Smooth muscle cell (in vitro differentiated cells): ENCODE measurements around the gene RFX6. TPM values are rescaled to one million over a fixed set of nuclear protein-coding genes. Genes with fewer than 3 reads are reported as not detected.
A peak's percentile ranks its signal among the peaks of the same experiment; 100 is the strongest.
"Not testable (repeated sequence)": the region's sequence is repeated elsewhere in the genome, so short reads cannot be mapped to it uniquely, and the experiment has no call there.

ENCODE experiments used
- DNase-seq: peaks from one replicate; lab custom pipeline; 2025; ENCODE audit not compliant: unreplicated experiment; lab: John Stamatoyannopoulos, UW
- H2AFZ ChIP-seq: fragments of 200-600 bp; sonication (generic); 2 replicates; pipeline ENCODE4 v1.6.0; 2016; ENCODE audit warnings: antibody characterized with exemption, low read depth, mild to moderate bottlenecking
- H3F3A ChIP-seq: fragments of 200-600 bp; sonication (generic); 2 replicates; pipeline ENCODE4 v1.6.0; 2017; ENCODE audit warnings: antibody characterized with exemption, low read depth
- H3K27ac ChIP-seq: fragments of 200-600 bp; sonication (generic); 2 replicates; pipeline ENCODE4 v1.5.1; 2016; ENCODE audit warnings: low read depth, mild to moderate bottlenecking
- H3K27me3 ChIP-seq: fragments of 200-600 bp; sonication (generic); 2 replicates; pipeline ENCODE4 v1.6.1; 2016; ENCODE audit warnings: low read depth, mild to moderate bottlenecking
- H3K36me3 ChIP-seq: fragments of 200-600 bp; sonication (generic); 2 replicates; pipeline ENCODE4 v1.5.1; 2016; ENCODE audit warnings: low read depth
- H3K4me1 ChIP-seq: fragments of 200-600 bp; sonication (generic); 2 replicates; pipeline ENCODE4 v1.5.1; 2016; ENCODE audit warnings: low read depth
- H3K4me2 ChIP-seq: fragments of 200-600 bp; sonication (generic); 2 replicates; pipeline ENCODE4 v1.6.0; 2016; ENCODE audit warnings: mild to moderate bottlenecking
- H3K4me3 ChIP-seq: fragments of 200-600 bp; sonication (generic); 2 replicates; pipeline ENCODE4 v1.5.1; 2016; ENCODE audit warnings: mild to moderate bottlenecking
- H3K79me2 ChIP-seq: fragments of 200-600 bp; sonication (generic); 2 replicates; pipeline ENCODE4 v1.6.0; 2016; ENCODE audit warnings: low read depth, mild to moderate bottlenecking
- H3K9ac ChIP-seq: fragments of 200-600 bp; sonication (generic); 2 replicates; pipeline ENCODE4 v1.6.0; 2016; ENCODE audit warnings: low read depth
- H3K9me3 ChIP-seq: fragments of 200-600 bp; sonication (generic); replicated peaks from 2 replicates; pipeline ENCODE4 v1.5.1; 2016; ENCODE audit warnings: low read depth
- H4K20me1 ChIP-seq: fragments of 200-600 bp; sonication (generic); 2 replicates; pipeline ENCODE4 v1.6.0; 2016; ENCODE audit warnings: low read depth
- CTCF ChIP-seq: fragments of 200-600 bp; sonication (generic); IDR thresholded peaks from 2 replicates; pipeline ENCODE4 v1.5.1; 2017; ENCODE audit warnings: borderline replicate concordance, mild to moderate bottlenecking, antibody characterized with exemption; ENCODE audit not compliant: insufficient read depth, poor library complexity, severe bottlenecking
- WGBS: methylation state at CpG from one replicate; pipeline ENCODE4 v1.1.7; 2016; ENCODE audit warnings: low lambda C conversion rate; 5-methylcytosine and 5-hydroxymethylcytosine counted together
- polyA plus RNA-seq: library from polyadenylated mRNA; unstranded; fragments of >200 nt; fragmentation: Nextera tagmentation; extraction: Ambion mirVana; gene quantifications from 2 replicates; pipeline ENCODE4 v1.2.1, GENCODE V29; 2016
- total RNA-seq: library from RNA; depleted of rRNA; stranded (reverse); fragments of >200 nt; gene quantifications from 2 replicates; pipeline ENCODE4 v1.2.3, GENCODE V29; 2014

RFX6 gene
- total RNA-seq (not detected in 2 replicates), polyA plus RNA-seq (not detected in 2 replicates)

GRCh38 chr6:116876635-116877611, at the start of gene RFX6:
Gene RFX6 (plus strand): TSS chr6:116877242. CDS start chr6:116877276, 34 bp downstream.
- Histone ChIP-seq H3K9me3 (no peaks in the 10 kb centered on the region), H3K4me1 (peaks cover 13% of the 10 kb centered on the region), H3K9ac (no peak within 1 kb of the TSS), H3K36me3 (no peaks in the 10 kb centered on the region), H3K79me2 (no peaks in the 10 kb centered on the region), H3K4me3 (peak within 1 kb of the TSS; percentile 51), H3F3A (no peaks in the 10 kb centered on the region), H4K20me1 (no peaks in the 10 kb centered on the region), H3K27ac (no peak within 1 kb of the TSS), H3K27me3 (peaks cover 87% of the 10 kb centered on the region), H3K4me2 (peak within 1 kb of the TSS; percentile 86), H2AFZ (peak within 1 kb of the TSS; percentile 79)
- no peak for TF ChIP-seq CTCF
- DNase-seq, result no peak
- 2% methylated on average over 49 of the region's 73 CpGs for WGBS

- Histone ChIP-seq H4K20me1 (no peaks in the 10 kb centered on the region), H3K9me3 (peaks cover 4% of the 10 kb centered on the region), H3F3A (no peaks in the 10 kb centered on the region), H3K4me3 (no peak overlapping the region), H3K9ac (no peak overlapping the region), H3K36me3 (no peaks in the 10 kb centered on the region), H3K27ac (no peak overlapping the region), H2AFZ (no peak overlapping the region), H3K27me3 (no peaks in the 10 kb centered on the region), H3K4me1 (no peaks in the 10 kb centered on the region), H3K4me2 (no peak overlapping the region), H3K79me2 (no peaks in the 10 kb centered on the region)
- WGBS, result 62% methylated on average over 2 of the region's 2 CpGs
- no peak for DNase-seq
- no peak for TF ChIP-seq CTCF
These were observed 49.3 kb upstream of the RFX6 start for GRCh38 chr6:116827561-116828240.

GRCh38 chr6:116828983-116829382, 48.1 kb upstream of the RFX6 start, which contains the start of gene GPRC6A:
Gene GPRC6A (minus strand): TSS chr6:116829083. CDS start chr6:116829013, 70 bp downstream.
- Histone ChIP-seq H3K27ac (no peak within 1 kb of the TSS), H2AFZ (no peak within 1 kb of the TSS), H3K9me3 (peaks cover 4% of the 10 kb centered on the region), H3K4me2 (no peak within 1 kb of the TSS), H3K4me3 (no peak within 1 kb of the TSS), H3F3A (no peaks in the 10 kb centered on the region), H4K20me1 (no peaks in the 10 kb centered on the region), H3K9ac (no peak within 1 kb of the TSS), H3K79me2 (no peaks in the 10 kb centered on the region), H3K36me3 (no peaks in the 10 kb centered on the region), H3K4me1 (no peaks in the 10 kb centered on the region), H3K27me3 (no peaks in the 10 kb centered on the region)
- TF ChIP-seq CTCF, result no peak
- DNase-seq, result no peak
- 73% methylated on average over 2 of the region's 2 CpGs for WGBS

- H3K4me1 ChIP-seq, DNase-seq, H3K79me2 ChIP-seq, H3K9ac ChIP-seq, H4K20me1 ChIP-seq, H3K4me2 ChIP-seq, H3K36me3 ChIP-seq, H3K9me3 ChIP-seq, H3K27ac ChIP-seq, H2AFZ ChIP-seq, H3K4me3 ChIP-seq, H3F3A ChIP-seq, H3K27me3 ChIP-seq: not testable (repeated sequence)
- 92% methylated on average over 2 of the region's 2 CpGs for WGBS
These were observed 42.5 kb upstream of the RFX6 start for GRCh38 chr6:116834526-116834925.
